ENCODE data around the gene C4orf50. TPM values are rescaled to one million over a fixed set of nuclear protein-coding genes. Genes with fewer than 3 reads are reported as not detected.
"Not testable (repeated sequence)": the region's sequence is repeated elsewhere in the genome, so short reads cannot be mapped to it uniquely, and the experiment has no call there.

C4orf50 gene
- total and polyA plus RNA-seq, 2 donors (not counting 1 experiment from before 2014, with no cell fraction given): 0.02 TPM; not detected in 1

DNA sequence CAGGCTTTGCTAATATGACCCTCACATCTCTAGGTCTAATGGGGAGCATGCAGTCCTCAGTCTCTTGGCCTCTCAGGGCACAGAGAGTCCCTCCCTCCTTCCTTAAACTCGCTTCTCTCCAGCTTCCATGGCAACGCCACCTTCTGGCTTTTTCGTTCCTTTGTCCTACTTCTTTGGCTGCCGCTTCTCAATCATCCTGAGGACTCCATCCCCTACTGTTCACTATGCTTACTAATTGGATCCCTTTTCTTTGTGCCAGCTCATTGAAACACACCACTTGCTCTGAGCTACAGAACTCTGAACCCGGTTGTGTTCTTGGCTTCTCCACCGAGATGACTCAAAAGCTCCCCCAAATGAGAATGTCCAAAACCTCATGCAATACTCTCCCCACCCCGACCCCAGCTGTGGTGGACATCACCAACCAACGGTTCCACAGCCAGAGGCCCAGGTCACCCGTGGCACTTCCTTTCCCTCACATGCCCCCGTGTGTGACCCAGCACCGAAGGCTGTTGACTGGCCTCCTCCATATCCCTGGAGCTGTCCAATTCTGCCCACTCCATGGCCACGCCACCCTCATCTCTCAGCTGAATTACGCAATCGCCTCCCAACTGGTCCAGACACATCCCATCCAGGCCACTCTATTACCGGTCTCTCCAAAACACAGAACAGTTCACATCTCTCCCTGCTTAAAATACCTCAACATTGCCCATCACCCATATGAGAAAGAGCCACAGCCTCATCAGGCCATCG, 160.0 kb downstream of the C4orf50 start:
- Histone ChIP-seq H3K4me3 (ENCODE audit: control extremely low read depth in 1 of 5, extremely low read depth in 1 of 5, insufficient read depth in 1 of 5, low read depth in 2 of 5, low read length in 4 of 5) (no peak overlapping the region), H3K27me3 (replicated peaks in 1 of 4; ENCODE audit: control extremely low read depth in 1 of 4, control insufficient read depth in 3 of 4, insufficient read depth in 4 of 4, low read length in 3 of 4) (no peaks in the 10 kb centered on the region), H3K9me3 (ENCODE audit: control extremely low read depth in 1 of 3, control insufficient read depth in 2 of 3, insufficient read depth in 1 of 3, low read length in 2 of 3) (peaks cover 0 to 24% (median 0%) of the 10 kb centered on the region in 3 donors), H3K4me2 (replicated peaks; ENCODE audit: low read depth, low read length, poor library complexity, severe bottlenecking) (no peak overlapping the region), H3K79me2 (ENCODE audit: control insufficient read depth, insufficient read depth, low read length) (no peaks in the 10 kb centered on the region), H3K27ac (ENCODE audit: low read length in 2 of 2) (no peak overlapping the region), H4K20me1 (ENCODE audit: control insufficient read depth, insufficient read depth, low read length, poor library complexity, severe bottlenecking) (no peaks in the 10 kb centered on the region), H3K9ac (ENCODE audit: low read length) (no peak overlapping the region), H3K4me1 (ENCODE audit: control insufficient read depth in 2 of 2, insufficient read depth in 2 of 2, low read length in 2 of 2) (no peaks in the 10 kb centered on the region), H3K36me3 (replicated peaks in 1 of 2; ENCODE audit: control extremely low read depth in 1 of 2, control insufficient read depth in 1 of 2, extremely low read depth in 1 of 2, insufficient read depth in 2 of 2, low read length in 1 of 2) (no peaks in the 10 kb centered on the region), H2AFZ (ENCODE audit: insufficient read depth, low read depth, low read length, poor library complexity, severe bottlenecking) (no peak overlapping the region)
- no peak overlapping the region for H3K27ac Mint-ChIP-seq
- TF ChIP-seq EZH2 (IDR thresholded peaks at IDR 0.05; ENCODE audit: borderline replicate concordance, insufficient read depth, low read depth, low read length, poor library complexity, severe bottlenecking): no peak
- TF ChIP-seq, protein P1, sequence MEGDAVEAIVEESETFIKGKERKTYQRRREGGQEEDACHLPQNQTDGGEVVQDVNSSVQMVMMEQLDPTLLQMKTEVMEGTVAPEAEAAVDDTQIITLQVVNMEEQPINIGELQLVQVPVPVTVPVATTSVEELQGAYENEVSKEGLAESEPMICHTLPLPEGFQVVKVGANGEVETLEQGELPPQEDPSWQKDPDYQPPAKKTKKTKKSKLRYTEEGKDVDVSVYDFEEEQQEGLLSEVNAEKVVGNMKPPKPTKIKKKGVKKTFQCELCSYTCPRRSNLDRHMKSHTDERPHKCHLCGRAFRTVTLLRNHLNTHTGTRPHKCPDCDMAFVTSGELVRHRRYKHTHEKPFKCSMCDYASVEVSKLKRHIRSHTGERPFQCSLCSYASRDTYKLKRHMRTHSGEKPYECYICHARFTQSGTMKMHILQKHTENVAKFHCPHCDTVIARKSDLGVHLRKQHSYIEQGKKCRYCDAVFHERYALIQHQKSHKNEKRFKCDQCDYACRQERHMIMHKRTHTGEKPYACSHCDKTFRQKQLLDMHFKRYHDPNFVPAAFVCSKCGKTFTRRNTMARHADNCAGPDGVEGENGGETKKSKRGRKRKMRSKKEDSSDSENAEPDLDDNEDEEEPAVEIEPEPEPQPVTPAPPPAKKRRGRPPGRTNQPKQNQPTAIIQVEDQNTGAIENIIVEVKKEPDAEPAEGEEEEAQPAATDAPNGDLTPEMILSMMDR (IDR thresholded peaks at IDR 0.05): no peak
- intact Hi-C loops (cut with micrococcal nuclease): no loop called here
- H3K9me3 Mint-ChIP-seq (ENCODE audit: insufficient read depth): no peaks in the 10 kb centered on the region
- H3K4me3 Mint-ChIP-seq: no peak overlapping the region
- no peaks in the 10 kb centered on the region for H3K4me1 Mint-ChIP-seq
- WGBS (ENCODE audit: insufficient coverage): 88% methylated on average over 16 of the region's 16 CpGs
- H3K27me3 Mint-ChIP-seq: peaks cover 4% of the 10 kb centered on the region
- ChIA-PET CTCF (no interaction called here), POLR2A (no interaction called here)
- ATAC-seq (ENCODE audit: low read depth) (no peak), DNase-seq (no peak)

DNA sequence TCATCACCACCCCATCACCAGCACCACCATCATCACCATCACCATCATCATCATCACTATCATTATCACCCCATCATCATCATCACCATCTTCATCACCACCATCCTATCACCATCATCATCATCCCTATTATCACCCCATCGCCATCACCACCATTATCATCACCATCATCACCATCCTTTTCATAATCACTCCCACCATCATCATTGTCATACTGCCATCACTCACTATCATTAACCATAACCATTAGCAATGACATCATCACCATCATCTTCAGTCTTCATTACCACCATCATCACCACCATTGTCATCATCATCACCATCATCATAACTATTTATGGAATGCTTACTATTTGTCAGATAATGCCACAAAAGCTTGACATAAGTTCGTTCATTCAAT, 161.0 kb downstream of the C4orf50 start:
- ChIA-PET POLR2A (no interaction called here), CTCF (no interaction called here)
- no peak for DNase-seq
- Mint-ChIP-seq H3K27ac (no peak overlapping the region), H3K4me3 (no peak overlapping the region), H3K9me3 (ENCODE audit: insufficient read depth) (no peaks in the 10 kb centered on the region), H3K4me1 (no peaks in the 10 kb centered on the region), H3K27me3 (peaks cover 3% of the 10 kb centered on the region)
- intact Hi-C loops (cut with micrococcal nuclease): no loop called here
- H4K20me1 ChIP-seq (ENCODE audit: control insufficient read depth, insufficient read depth, low read length, poor library complexity, severe bottlenecking): no peaks in the 10 kb centered on the region
- no peak overlapping the region for H3K4me3 ChIP-seq (ENCODE audit: control extremely low read depth in 1 of 5, extremely low read depth in 1 of 5, insufficient read depth in 1 of 5, low read depth in 2 of 5, low read length in 4 of 5)
- peaks cover 0 to 24% (median 0%) of the 10 kb centered on the region in 3 donors for H3K9me3 ChIP-seq (ENCODE audit: control extremely low read depth in 1 of 3, control insufficient read depth in 2 of 3, insufficient read depth in 1 of 3, low read length in 2 of 3)
- no peak overlapping the region for H3K9ac ChIP-seq (ENCODE audit: low read length)
- no peak for ATAC-seq (ENCODE audit: low read depth)
- WGBS (ENCODE audit: insufficient coverage): 100% methylated on average over 1 of the region's 2 CpGs
- H3K27me3 ChIP-seq (replicated peaks in 1 of 4; ENCODE audit: control extremely low read depth in 1 of 4, control insufficient read depth in 3 of 4, insufficient read depth in 4 of 4, low read length in 3 of 4): no peaks in the 10 kb centered on the region
- TF ChIP-seq, protein P1 (IDR thresholded peaks at IDR 0.05): no peak
- H3K4me1 ChIP-seq (ENCODE audit: control insufficient read depth in 2 of 2, insufficient read depth in 2 of 2, low read length in 2 of 2): no peaks in the 10 kb centered on the region
- no peak overlapping the region for H3K27ac ChIP-seq (ENCODE audit: low read length in 2 of 2)
- H3K79me2 ChIP-seq (ENCODE audit: control insufficient read depth, insufficient read depth, low read length): no peaks in the 10 kb centered on the region
- H3K4me2 ChIP-seq (replicated peaks; ENCODE audit: low read depth, low read length, poor library complexity, severe bottlenecking): no peak overlapping the region
- H2AFZ ChIP-seq (ENCODE audit: insufficient read depth, low read depth, low read length, poor library complexity, severe bottlenecking): no peak overlapping the region
- H3K36me3 ChIP-seq (replicated peaks in 1 of 2; ENCODE audit: control extremely low read depth in 1 of 2, control insufficient read depth in 1 of 2, extremely low read depth in 1 of 2, insufficient read depth in 2 of 2, low read length in 1 of 2): no peaks in the 10 kb centered on the region

DNA sequence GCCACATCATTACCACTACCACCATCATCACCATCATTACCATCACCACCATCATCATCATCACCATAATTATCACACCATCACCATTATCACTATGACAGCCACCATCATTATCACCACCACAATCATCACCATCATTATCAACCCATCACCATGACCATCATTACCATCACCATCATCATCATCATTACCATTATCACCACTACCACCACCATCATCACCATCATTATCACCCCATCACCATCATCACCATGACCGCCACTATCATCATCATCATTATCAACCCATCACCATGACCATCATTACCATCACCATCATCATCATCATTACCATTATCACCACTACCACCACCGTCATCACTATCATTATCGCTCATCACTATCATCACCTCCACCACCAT, 161.9 kb downstream of the C4orf50 start:
- H3K9me3 Mint-ChIP-seq (ENCODE audit: insufficient read depth); H4K20me1 ChIP-seq (ENCODE audit: control insufficient read depth, insufficient read depth, low read length, poor library complexity, severe bottlenecking); H3K9ac ChIP-seq (ENCODE audit: low read length); POLR2A ChIA-PET; H3K36me3 ChIP-seq (replicated peaks in 1 of 2; ENCODE audit: control extremely low read depth in 1 of 2, control insufficient read depth in 1 of 2, extremely low read depth in 1 of 2, insufficient read depth in 2 of 2, low read length in 1 of 2); intact Hi-C loops (cut with micrococcal nuclease); H3K4me1 Mint-ChIP-seq; H3K4me3 ChIP-seq (ENCODE audit: control extremely low read depth in 1 of 5, extremely low read depth in 1 of 5, insufficient read depth in 1 of 5, low read depth in 2 of 5, low read length in 4 of 5); ATAC-seq (ENCODE audit: low read depth); DNase-seq; H3K79me2 ChIP-seq (ENCODE audit: control insufficient read depth, insufficient read depth, low read length); H3K4me1 ChIP-seq (ENCODE audit: control insufficient read depth in 2 of 2, insufficient read depth in 2 of 2, low read length in 2 of 2); H3K27me3 ChIP-seq (replicated peaks in 1 of 4; ENCODE audit: control extremely low read depth in 1 of 4, control insufficient read depth in 3 of 4, insufficient read depth in 4 of 4, low read length in 3 of 4); CTCF ChIA-PET; H3K4me3 Mint-ChIP-seq; H3K27me3 Mint-ChIP-seq; H3K27ac ChIP-seq (ENCODE audit: low read length in 2 of 2); H3K4me2 ChIP-seq (replicated peaks; ENCODE audit: low read depth, low read length, poor library complexity, severe bottlenecking); H3K27ac Mint-ChIP-seq; H2AFZ ChIP-seq (ENCODE audit: insufficient read depth, low read depth, low read length, poor library complexity, severe bottlenecking): not testable (repeated sequence)
- H3K9me3 ChIP-seq (ENCODE audit: control extremely low read depth in 1 of 3, control insufficient read depth in 2 of 3, insufficient read depth in 1 of 3, low read length in 2 of 3): peaks cover 0 to 24% (median 0%) of the 10 kb centered on the region in 3 donors
- WGBS (ENCODE audit: insufficient coverage): 98% methylated on average over 3 of the region's 3 CpGs
